ENCODE data around the gene GARIN5A. TPM values are rescaled to one million over a fixed set of nuclear protein-coding genes. Genes with fewer than 3 reads are reported as not detected.

GARIN5A gene
- polyA plus RNA-seq, 2 of the 4 experiments (the other 2 are of a cell fraction): 1.1 to 1.7 TPM

- POLR2A ChIA-PET: interaction anchor here (0.6 kb wide), 1 partner anchor 18 kb away, joined by 3 read pairs; no protein-coding TSS in a partner anchor
- H3K4me1 ChIP-seq: peaks cover 12% of the 10 kb centered on the region; the same call in 2 of the 3 replicates
- DNase-seq (ENCODE audit: low read depth in 1 of 2, low spot score in 1 of 2) (no peak), ATAC-seq (no peak), FAIRE-seq (no peak)
- no peaks in the 10 kb centered on the region for H3K9me3 ChIP-seq
- no peak overlapping the region for H3K27ac ChIP-seq
- no peak overlapping the region for H3K4me3 ChIP-seq
- TF ChIP-seq HMGXB4 (CRISPR knock-in tag; IDR thresholded peaks at IDR 0.05; ENCODE audit: borderline replicate concordance) (no peak), HOXA7 (CRISPR knock-in tag; IDR thresholded peaks at IDR 0.05) (no peak), RARB (CRISPR knock-in tag; IDR thresholded peaks at IDR 0.05) (no peak), ESRRA (IDR thresholded peaks at IDR 0.05; ENCODE audit: borderline replicate concordance, low read length) (no peak), HEYL (CRISPR knock-in tag; IDR thresholded peaks at IDR 0.05) (no peak), EHF (CRISPR knock-in tag; IDR thresholded peaks at IDR 0.05) (no peak), EHMT2 (IDR thresholded peaks at IDR 0.05; ENCODE audit: low read depth) (no peak), TP53 (CRISPR knock-in tag; IDR thresholded peaks at IDR 0.05) (no peak), BCL3 (IDR thresholded peaks at IDR 0.05) (no peak), MAX (IDR thresholded peaks at IDR 0.05) (no peak), CBX2 (IDR thresholded peaks at IDR 0.05; ENCODE audit: borderline replicate concordance, low read depth) (no peak), FOSL2 (IDR thresholded peaks at IDR 0.05) (no peak), FOSL2 (CRISPR knock-in tag; IDR thresholded peaks at IDR 0.05) (no peak), HOXB5 (CRISPR knock-in tag; IDR thresholded peaks at IDR 0.05) (no peak)
- CTCF ChIA-PET: interaction anchor here (1.6 to 2.0 kb wide), 4 partner anchors 30 to 140 kb away, joined by 3 to 11 read pairs (median 6); no protein-coding TSS in a partner anchor
- WGBS (ENCODE audit: missing lambda C conversion rate): 87% methylated on average over 3 of the region's 3 CpGs
- no peak overlapping the region for H3K4me2 ChIP-seq
These were observed 32.2 kb upstream of the GARIN5A start for GRCh38 chr19:50508843-50509190.

GRCh38 chr19:50507376-50507775 lies 30.7 kb upstream of the GARIN5A start:
- DNase-seq (ENCODE audit: low read depth in 1 of 2, low spot score in 1 of 2) (no peak), ATAC-seq (no peak), FAIRE-seq (no peak)
- no peaks in the 10 kb centered on the region for H3K9me3 ChIP-seq
- WGBS (ENCODE audit: missing lambda C conversion rate): 75% methylated on average over 8 of the region's 8 CpGs
- TF ChIP-seq REST (IDR thresholded peaks at IDR 0.05) (no peak), POLR2A (IDR thresholded peaks at IDR 0.05; ENCODE audit: low read length) (0 out of 2 replicates have a peak, but pooled peaks have one; percentile 9)
- no peak overlapping the region for H3K4me2 ChIP-seq
- H3K4me1 ChIP-seq: peaks cover 12% of the 10 kb centered on the region; the same call in 2 of the 3 replicates
- ChIA-PET POLR2A (no interaction called here), CTCF (interaction anchor here (1.9 kb wide), 1 partner anchor 138 kb away, joined by 7 read pairs; no protein-coding TSS in a partner anchor)
- no peak overlapping the region for H3K4me3 ChIP-seq
- no peak overlapping the region for H3K27ac ChIP-seq

- 92% methylated on average over 8 of the region's 10 CpGs for WGBS (ENCODE audit: missing lambda C conversion rate)
- no peak for TF ChIP-seq CBX2 (IDR thresholded peaks at IDR 0.05; ENCODE audit: borderline replicate concordance, low read depth)
- no peak for TF ChIP-seq EHF (CRISPR knock-in tag; IDR thresholded peaks at IDR 0.05)
- TF ChIP-seq ESRRA (IDR thresholded peaks at IDR 0.05; ENCODE audit: borderline replicate concordance, low read length): no peak
- no peak for TF ChIP-seq CEBPB (IDR thresholded peaks at IDR 0.05)
- TF ChIP-seq RARB (CRISPR knock-in tag; IDR thresholded peaks at IDR 0.05): no peak
- no peak for TF ChIP-seq BCL3 (IDR thresholded peaks at IDR 0.05)
- ATAC-seq (no peak), DNase-seq (ENCODE audit: low read depth in 1 of 2, low spot score in 1 of 2) (no peak), FAIRE-seq (no peak)
- H3K27ac ChIP-seq: no peak overlapping the region
- H3K4me1 ChIP-seq: peaks cover 8% of the 10 kb centered on the region; the same call in 2 of the 3 replicates
- no peak overlapping the region for H3K4me3 ChIP-seq
- no peak overlapping the region for H3K4me2 ChIP-seq
- ChIA-PET POLR2A (no interaction called here), CTCF (no interaction called here)
- no peaks in the 10 kb centered on the region for H3K9me3 ChIP-seq
These were observed 30.1 kb upstream of the GARIN5A start for GRCh38 chr19:50506700-50507099.
